IPS-15b (cell line): ENCODE results near the gene GRIP2.

ENCODE experiments used
- H3K27me3 ChIP-seq: one replicate; pipeline ENCODE4 v1.6.1; 2013; ENCODE audit warnings: low read length; ENCODE audit not compliant: control insufficient read depth, insufficient read depth
- H3K36me3 ChIP-seq: one replicate; pipeline ENCODE4 v1.6.1; 2013; ENCODE audit warnings: low read length; ENCODE audit not compliant: control insufficient read depth, insufficient read depth
- H3K4me1 ChIP-seq: one replicate; pipeline ENCODE4 v1.6.1; 2013; ENCODE audit warnings: mild to moderate bottlenecking, low read length; ENCODE audit not compliant: control insufficient read depth, insufficient read depth
- H3K4me3 ChIP-seq: one replicate; pipeline ENCODE4 v1.5.1; 2013; ENCODE audit warnings: low read depth, low read length
- H3K9ac ChIP-seq: one replicate; pipeline ENCODE4 v1.6.1; 2013; ENCODE audit warnings: low read depth, mild to moderate bottlenecking, low read length
- H3K9me3 ChIP-seq: one replicate; pipeline ENCODE4 v1.6.1; 2013; ENCODE audit warnings: mild to moderate bottlenecking, low read length; ENCODE audit not compliant: control insufficient read depth, insufficient read depth

GRIP2 gene

GRCh38 chr3:14446988-14447570 is 93.1 kb downstream of the GRIP2 start:
- Histone ChIP-seq H3K27me3 (no peaks in the 10 kb centered on the region), H3K4me3 (no peak overlapping the region), H3K36me3 (peaks cover 61% of the 10 kb centered on the region), H3K4me1 (no peaks in the 10 kb centered on the region), H3K9ac (no peak overlapping the region), H3K9me3 (peaks cover 4% of the 10 kb centered on the region)

DNA sequence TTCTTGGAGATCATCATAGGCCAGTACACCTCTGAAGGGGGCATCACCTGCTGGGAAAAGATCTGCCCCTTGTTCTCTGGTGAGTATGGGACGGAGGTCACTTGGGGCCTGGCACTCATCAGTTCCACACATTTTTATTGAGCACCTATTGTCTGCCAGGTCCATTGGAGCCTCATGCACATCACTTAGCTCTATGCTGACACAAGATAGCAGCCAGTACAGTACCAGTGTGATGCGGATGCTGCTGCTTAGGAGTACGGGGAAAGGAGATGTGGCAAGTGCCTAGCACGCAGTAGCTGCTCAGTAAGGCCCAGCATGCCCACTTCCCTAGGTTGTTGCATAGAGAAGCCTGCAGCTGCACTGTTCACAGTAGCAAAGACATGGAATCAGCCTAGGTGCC is 94.4 kb downstream of the GRIP2 start:
- Histone ChIP-seq H3K36me3 (peaks cover 49% of the 10 kb centered on the region), H3K9ac (no peak overlapping the region), H3K9me3 (peaks cover 4% of the 10 kb centered on the region), H3K27me3 (no peaks in the 10 kb centered on the region), H3K4me3 (no peak overlapping the region), H3K4me1 (no peaks in the 10 kb centered on the region)

GRCh38 chr3:14444380-14444779 is 95.8 kb downstream of the GRIP2 start:
- Histone ChIP-seq H3K27me3 (no peaks in the 10 kb centered on the region), H3K9me3 (peaks cover 4% of the 10 kb centered on the region), H3K9ac (no peak overlapping the region), H3K4me1 (no peaks in the 10 kb centered on the region), H3K36me3 (peaks cover 42% of the 10 kb centered on the region), H3K4me3 (no peak overlapping the region)

- H3K27me3 ChIP-seq = no peaks in the 10 kb centered on the region
- H3K4me3 ChIP-seq = no peak overlapping the region
- peaks cover 20% of the 10 kb centered on the region for H3K36me3 ChIP-seq
- no peaks in the 10 kb centered on the region for H3K4me1 ChIP-seq
- H3K9me3 ChIP-seq = no peaks in the 10 kb centered on the region
- no peak overlapping the region for H3K9ac ChIP-seq
Observed at GRCh38 chr3:14441920-14442300, 98.2 kb downstream of the GRIP2 start.

DNA sequence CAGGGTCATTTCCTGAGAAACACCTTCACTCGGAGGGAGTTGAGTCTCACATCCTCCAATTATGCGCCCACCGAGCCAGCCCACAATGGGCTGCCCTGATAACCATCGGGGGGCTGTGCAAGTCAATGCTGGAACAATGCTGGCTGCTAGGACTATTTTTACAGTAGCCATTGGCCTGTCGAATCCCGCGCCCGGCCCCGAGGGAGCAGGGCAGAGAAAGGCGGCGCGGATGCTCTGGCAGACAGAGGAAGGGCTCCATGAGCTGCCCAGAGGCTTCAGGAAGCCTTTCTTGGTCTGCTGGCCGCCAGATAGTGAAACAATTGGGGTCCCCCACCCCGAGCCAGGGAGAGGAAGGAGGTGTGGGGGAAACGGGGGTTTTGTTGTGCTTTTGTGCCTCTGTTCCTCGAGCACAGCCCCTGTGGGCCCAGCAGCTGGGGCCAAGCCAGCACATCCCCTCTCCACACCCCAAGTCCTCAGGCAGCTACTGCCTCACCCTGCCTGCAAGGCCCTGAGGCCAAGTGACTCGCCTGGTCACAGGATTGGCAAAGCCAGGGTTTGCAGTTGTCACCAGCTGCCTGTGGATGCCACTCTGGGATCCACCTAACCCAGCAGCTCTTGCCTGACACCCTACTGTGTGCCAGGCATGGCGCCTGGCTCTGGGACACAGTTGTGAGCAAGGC is 98.8 kb downstream of the GRIP2 start:
- H3K4me3 ChIP-seq = no peak overlapping the region
- H3K4me1 ChIP-seq = no peaks in the 10 kb centered on the region
- H3K9me3 ChIP-seq = no peaks in the 10 kb centered on the region
- peaks cover 15% of the 10 kb centered on the region for H3K36me3 ChIP-seq
- no peak overlapping the region for H3K9ac ChIP-seq
- no peaks in the 10 kb centered on the region for H3K27me3 ChIP-seq

DNA sequence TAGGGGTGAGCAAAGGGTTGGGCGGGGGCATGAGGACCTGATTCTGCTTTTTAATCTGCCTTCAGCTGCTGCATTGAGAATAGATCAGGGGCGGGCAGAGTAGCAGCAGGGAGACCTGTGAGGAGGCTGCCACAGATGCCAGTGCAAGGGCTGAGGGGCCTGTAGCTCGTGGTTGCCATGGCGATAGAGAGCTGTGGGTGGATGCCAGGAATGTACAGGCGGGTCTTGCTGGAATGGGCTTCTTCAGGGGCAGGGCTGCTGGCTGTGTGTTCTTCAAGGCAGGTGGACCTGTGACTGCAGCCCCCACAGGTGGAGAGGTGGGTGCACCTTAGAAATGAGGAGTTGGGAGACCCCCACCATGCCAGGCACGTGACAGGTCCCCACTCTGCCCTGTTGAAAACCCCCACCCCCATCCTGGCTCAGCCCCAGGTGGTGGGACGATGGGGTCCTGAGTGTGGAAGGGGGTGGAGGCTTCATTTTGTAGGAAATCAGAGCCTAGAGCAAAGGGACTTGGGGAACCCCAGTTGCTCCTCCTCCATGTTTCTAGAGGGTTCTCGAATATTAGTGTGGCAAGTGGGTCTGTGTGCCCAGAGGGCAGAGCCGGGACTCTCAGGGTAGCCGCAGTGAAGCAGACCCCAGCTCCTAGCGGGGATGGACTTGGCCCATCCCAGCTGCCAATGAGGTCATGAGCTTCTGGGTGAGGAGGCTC is 99.5 kb downstream of the GRIP2 start:
- H3K4me1 ChIP-seq = no peaks in the 10 kb centered on the region

DNA sequence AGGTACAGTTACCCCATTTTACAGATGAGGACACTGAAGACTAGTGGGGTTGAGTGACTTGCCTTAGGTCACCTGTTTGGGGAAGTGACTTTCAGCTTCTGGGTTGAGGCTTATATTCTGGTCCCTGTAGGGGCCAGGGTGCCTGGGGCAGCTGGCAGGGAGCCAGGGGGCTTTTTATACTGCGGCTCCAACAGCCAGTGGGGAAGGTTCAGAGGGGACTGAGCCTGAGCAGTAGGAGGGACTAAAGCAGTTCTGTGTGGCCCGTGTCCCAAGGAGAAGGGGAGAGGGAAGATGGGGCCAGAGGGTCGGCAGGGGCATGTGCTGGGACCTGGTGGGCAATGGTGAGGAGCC is 100.0 kb downstream of the GRIP2 start:
- Histone ChIP-seq H3K4me3 (no peak overlapping the region), H3K36me3 (peaks cover 4% of the 10 kb centered on the region), H3K9me3 (no peaks in the 10 kb centered on the region), H3K9ac (no peak overlapping the region), H3K4me1 (no peaks in the 10 kb centered on the region), H3K27me3 (no peaks in the 10 kb centered on the region)

More for the DNA sequence above, 99.5 kb downstream of the GRIP2 start:
- H3K4me3 ChIP-seq = no peak overlapping the region
- H3K27me3 ChIP-seq = no peaks in the 10 kb centered on the region
- H3K9ac ChIP-seq = no peak overlapping the region
- H3K36me3 ChIP-seq = peaks cover 8% of the 10 kb centered on the region
- no peaks in the 10 kb centered on the region for H3K9me3 ChIP-seq

DNA sequence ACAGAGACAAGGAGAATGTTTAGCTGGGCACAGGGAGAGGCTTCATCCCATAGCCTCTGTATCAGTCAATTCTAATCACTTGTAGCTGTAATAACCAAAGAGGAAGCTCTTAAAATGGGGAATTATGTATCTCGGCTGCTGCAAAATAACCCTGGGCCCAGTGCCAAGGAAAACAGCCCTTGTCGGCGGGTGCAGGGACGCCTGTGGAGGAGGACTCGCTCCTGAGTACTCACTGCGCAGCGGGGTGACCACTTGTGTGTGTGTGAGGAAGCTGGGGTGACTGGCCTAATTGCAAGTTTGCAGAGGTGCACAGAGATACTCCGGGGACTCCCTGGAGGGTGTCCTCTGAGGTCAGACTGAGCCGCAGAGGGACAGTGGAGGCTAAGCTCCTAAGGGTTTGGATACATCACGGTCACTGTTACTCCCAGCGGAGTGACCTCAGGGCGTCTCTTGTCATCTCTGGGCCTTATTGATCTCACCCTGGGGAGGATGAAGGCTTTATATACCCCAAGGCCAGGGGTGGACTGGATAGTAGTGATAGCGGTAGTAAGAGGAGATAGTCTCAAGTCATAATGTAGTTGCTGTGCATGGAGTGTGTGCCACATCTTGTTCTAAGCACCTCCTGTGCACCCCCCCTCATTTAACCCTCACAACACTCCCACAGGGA is 100.5 kb downstream of the GRIP2 start:
- Histone ChIP-seq H3K9me3 (no peaks in the 10 kb centered on the region), H3K4me1 (no peaks in the 10 kb centered on the region), H3K9ac (no peak overlapping the region), H3K27me3 (no peaks in the 10 kb centered on the region), H3K36me3 (peaks cover 4% of the 10 kb centered on the region), H3K4me3 (no peak overlapping the region)
